ENCODE results near the gene TLK1. TPM values are rescaled to one million over a fixed set of nuclear protein-coding genes. Genes with fewer than 3 reads are reported as not detected.

The TLK1 gene
- polyA plus RNA-seq, 1 of the 3 experiments (the other 2 are of a cell fraction), result 4.8 TPM

DNA sequence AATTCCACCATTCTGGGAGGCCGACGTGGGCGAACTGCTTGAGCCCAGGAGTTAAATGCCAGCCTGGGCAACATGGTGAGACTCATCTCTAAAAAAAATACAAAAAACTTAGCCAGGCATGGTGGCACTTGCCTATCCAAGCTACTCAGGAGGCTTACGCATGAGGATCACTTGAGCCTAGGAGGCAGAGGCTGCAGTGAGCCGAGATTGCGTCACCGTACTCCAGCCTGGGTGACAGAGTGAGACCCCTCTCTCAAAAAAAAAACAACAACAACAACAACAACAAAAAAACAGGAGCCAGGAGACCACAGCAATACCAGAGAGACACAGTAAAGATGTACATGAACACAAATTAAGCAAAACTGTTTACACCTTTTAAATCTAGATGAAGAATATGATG, 52.9 kb downstream of the TLK1 start:
- Histone ChIP-seq H3K79me2 (ENCODE audit: insufficient read depth) (peaks cover 92% of the 10 kb centered on the region), H3K4me2 (no peak overlapping the region), H3K27ac (ENCODE audit: low read depth in 2 of 2, low read length in 1 of 2) (no peak overlapping the region), H4K20me1 (ENCODE audit: insufficient read depth) (0 out of 2 replicates have a peak, but pooled peaks cover 16% of the 10 kb centered on the region), H3K9ac (no peak overlapping the region), H3K4me3 (ENCODE audit: low read depth in 2 of 2, low read length in 1 of 2) (no peak overlapping the region), H3K36me3 (replicated peaks in 1 of 2; ENCODE audit: control insufficient read depth in 1 of 2, insufficient read depth in 2 of 2, low read length in 1 of 2) (peaks cover 0 to 16% of the 10 kb centered on the region in 2 experiments), H3F3A (replicated peaks; ENCODE audit: insufficient read depth) (no peaks in the 10 kb centered on the region), H3K27me3 (ENCODE audit: insufficient read depth) (no peaks in the 10 kb centered on the region), H3K9me3 (no peaks in the 10 kb centered on the region), H3K4me1 (ENCODE audit: control insufficient read depth in 1 of 2, insufficient read depth in 2 of 2, low read depth in 1 of 2, low read length in 1 of 2) (no peaks in the 10 kb centered on the region), H3K9me2 (no peaks in the 10 kb centered on the region), H2AFZ (ENCODE audit: low read depth) (no peak overlapping the region)
- CTCF ChIA-PET, result interaction anchor here (2.8 kb wide), 1 partner anchor 21 kb away, joined by 14 read pairs; no protein-coding TSS in a partner anchor
- POLR2A ChIA-PET, result no interaction called here
- TF ChIP-seq GATA2 (CRISPR knock-in tag; IDR thresholded peaks at IDR 0.05), result no peak
- TF ChIP-seq TEAD4 (IDR thresholded peaks at IDR 0.05; ENCODE audit: borderline replicate concordance, insufficient read depth), result no peak
- no peak for TF ChIP-seq RAD21 (IDR thresholded peaks at IDR 0.05; ENCODE audit: low read length)
- TF ChIP-seq, protein P1, sequence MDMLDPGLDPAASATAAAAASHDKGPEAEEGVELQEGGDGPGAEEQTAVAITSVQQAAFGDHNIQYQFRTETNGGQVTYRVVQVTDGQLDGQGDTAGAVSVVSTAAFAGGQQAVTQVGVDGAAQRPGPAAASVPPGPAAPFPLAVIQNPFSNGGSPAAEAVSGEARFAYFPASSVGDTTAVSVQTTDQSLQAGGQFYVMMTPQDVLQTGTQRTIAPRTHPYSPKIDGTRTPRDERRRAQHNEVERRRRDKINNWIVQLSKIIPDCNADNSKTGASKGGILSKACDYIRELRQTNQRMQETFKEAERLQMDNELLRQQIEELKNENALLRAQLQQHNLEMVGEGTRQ (IDR thresholded peaks at IDR 0.05; ENCODE audit: borderline replicate concordance, low read depth, low read length), result no peak
- TF ChIP-seq, protein P2, sequence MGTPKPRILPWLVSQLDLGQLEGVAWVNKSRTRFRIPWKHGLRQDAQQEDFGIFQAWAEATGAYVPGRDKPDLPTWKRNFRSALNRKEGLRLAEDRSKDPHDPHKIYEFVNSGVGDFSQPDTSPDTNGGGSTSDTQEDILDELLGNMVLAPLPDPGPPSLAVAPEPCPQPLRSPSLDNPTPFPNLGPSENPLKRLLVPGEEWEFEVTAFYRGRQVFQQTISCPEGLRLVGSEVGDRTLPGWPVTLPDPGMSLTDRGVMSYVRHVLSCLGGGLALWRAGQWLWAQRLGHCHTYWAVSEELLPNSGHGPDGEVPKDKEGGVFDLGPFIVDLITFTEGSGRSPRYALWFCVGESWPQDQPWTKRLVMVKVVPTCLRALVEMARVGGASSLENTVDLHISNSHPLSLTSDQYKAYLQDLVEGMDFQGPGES (IDR thresholded peaks at IDR 0.05; ENCODE audit: low read depth, low read length), result no peak
- no peak for TF ChIP-seq EZH2phosphoT487 (IDR thresholded peaks at IDR 0.05; ENCODE audit: borderline replicate concordance, low read depth)
- no peak for TF ChIP-seq RFX5 (IDR thresholded peaks at IDR 0.05; ENCODE audit: low read length)
- TF ChIP-seq JUND (IDR thresholded peaks at IDR 0.05), result no peak
- no peak for TF ChIP-seq FOSL2 (IDR thresholded peaks at IDR 0.05; ENCODE audit: borderline replicate concordance, low read depth)
- no peak for TF ChIP-seq FOXM1 (IDR thresholded peaks at IDR 0.05; ENCODE audit: low read depth)
- TF ChIP-seq, protein P3, sequence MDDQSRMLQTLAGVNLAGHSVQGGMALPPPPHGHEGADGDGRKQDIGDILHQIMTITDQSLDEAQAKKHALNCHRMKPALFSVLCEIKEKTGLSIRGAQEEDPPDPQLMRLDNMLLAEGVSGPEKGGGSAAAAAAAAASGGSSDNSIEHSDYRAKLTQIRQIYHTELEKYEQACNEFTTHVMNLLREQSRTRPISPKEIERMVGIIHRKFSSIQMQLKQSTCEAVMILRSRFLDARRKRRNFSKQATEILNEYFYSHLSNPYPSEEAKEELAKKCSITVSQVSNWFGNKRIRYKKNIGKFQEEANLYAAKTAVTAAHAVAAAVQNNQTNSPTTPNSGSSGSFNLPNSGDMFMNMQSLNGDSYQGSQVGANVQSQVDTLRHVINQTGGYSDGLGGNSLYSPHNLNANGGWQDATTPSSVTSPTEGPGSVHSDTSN (IDR thresholded peaks at IDR 0.05), result no peak
- TF ChIP-seq, protein P4, sequence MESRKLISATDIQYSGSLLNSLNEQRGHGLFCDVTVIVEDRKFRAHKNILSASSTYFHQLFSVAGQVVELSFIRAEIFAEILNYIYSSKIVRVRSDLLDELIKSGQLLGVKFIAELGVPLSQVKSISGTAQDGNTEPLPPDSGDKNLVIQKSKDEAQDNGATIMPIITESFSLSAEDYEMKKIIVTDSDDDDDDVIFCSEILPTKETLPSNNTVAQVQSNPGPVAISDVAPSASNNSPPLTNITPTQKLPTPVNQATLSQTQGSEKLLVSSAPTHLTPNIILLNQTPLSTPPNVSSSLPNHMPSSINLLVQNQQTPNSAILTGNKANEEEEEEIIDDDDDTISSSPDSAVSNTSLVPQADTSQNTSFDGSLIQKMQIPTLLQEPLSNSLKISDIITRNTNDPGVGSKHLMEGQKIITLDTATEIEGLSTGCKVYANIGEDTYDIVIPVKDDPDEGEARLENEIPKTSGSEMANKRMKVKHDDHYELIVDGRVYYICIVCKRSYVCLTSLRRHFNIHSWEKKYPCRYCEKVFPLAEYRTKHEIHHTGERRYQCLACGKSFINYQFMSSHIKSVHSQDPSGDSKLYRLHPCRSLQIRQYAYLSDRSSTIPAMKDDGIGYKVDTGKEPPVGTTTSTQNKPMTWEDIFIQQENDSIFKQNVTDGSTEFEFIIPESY (IDR thresholded peaks at IDR 0.05; ENCODE audit: borderline replicate concordance, low read depth), result no peak
- TF ChIP-seq, protein P5, sequence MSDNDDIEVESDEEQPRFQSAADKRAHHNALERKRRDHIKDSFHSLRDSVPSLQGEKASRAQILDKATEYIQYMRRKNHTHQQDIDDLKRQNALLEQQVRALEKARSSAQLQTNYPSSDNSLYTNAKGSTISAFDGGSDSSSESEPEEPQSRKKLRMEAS (IDR thresholded peaks at IDR 0.05; ENCODE audit: low read depth), result no peak
- TF ChIP-seq GABPA (IDR thresholded peaks at IDR 0.05; ENCODE audit: low read depth), result no peak
- TF ChIP-seq YY1 (IDR thresholded peaks at IDR 0.05; ENCODE audit: low read depth), result no peak
- TF ChIP-seq ELF1 (IDR thresholded peaks at IDR 0.05), result no peak
- no peak for TF ChIP-seq RXRA (IDR thresholded peaks at IDR 0.05; ENCODE audit: borderline replicate concordance, low read depth)
- no peak for TF ChIP-seq EP300 (IDR thresholded peaks at IDR 0.05; ENCODE audit: borderline replicate concordance in 1 of 2, low read depth in 1 of 2, low read length in 1 of 2)
- TF ChIP-seq, protein P6, sequence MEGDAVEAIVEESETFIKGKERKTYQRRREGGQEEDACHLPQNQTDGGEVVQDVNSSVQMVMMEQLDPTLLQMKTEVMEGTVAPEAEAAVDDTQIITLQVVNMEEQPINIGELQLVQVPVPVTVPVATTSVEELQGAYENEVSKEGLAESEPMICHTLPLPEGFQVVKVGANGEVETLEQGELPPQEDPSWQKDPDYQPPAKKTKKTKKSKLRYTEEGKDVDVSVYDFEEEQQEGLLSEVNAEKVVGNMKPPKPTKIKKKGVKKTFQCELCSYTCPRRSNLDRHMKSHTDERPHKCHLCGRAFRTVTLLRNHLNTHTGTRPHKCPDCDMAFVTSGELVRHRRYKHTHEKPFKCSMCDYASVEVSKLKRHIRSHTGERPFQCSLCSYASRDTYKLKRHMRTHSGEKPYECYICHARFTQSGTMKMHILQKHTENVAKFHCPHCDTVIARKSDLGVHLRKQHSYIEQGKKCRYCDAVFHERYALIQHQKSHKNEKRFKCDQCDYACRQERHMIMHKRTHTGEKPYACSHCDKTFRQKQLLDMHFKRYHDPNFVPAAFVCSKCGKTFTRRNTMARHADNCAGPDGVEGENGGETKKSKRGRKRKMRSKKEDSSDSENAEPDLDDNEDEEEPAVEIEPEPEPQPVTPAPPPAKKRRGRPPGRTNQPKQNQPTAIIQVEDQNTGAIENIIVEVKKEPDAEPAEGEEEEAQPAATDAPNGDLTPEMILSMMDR (IDR thresholded peaks at IDR 0.05), result no peak
- no peak for DNase-seq
- 95% methylated on average over 7 of the region's 7 CpGs for WGBS (ENCODE audit: low lambda C conversion rate)
